Peyer's patch (tissue), 4 donors: ENCODE measurements around the gene RYR1.

Experiments used
- CTCF ChIP-seq, 6 experiments: fragments of 450-650 bp in 4 of 6; fragments of 200-600 bp in 2 of 6; sonication (generic) in 1 of 6; IDR thresholded peaks; one replicate each; pipeline ENCODE4 v1.5.1; 2017 to 2019; ENCODE audit warnings: antibody characterized with exemption in 6 of 6, mild to moderate bottlenecking in 3 of 6, moderate library complexity in 1 of 6
- POLR2A ChIP-seq, 2 donors: fragments of 450-650 bp; IDR thresholded peaks; one replicate each; pipeline ENCODE4 v1.5.1; 2017; ENCODE audit warnings: antibody characterized with exemption in 2 of 2, mild to moderate bottlenecking in 2 of 2, moderate library complexity in 2 of 2

- no peak for TF ChIP-seq CTCF (IDR thresholded peaks at IDR 0.05)
- no peak for TF ChIP-seq POLR2A (IDR thresholded peaks at IDR 0.05)
These were observed 106.3 kb downstream of the RYR1 start for GRCh38 chr19:38539751-38540150.
